ENCODE data around the gene NSUN2.

Gene NSUN2

DNA sequence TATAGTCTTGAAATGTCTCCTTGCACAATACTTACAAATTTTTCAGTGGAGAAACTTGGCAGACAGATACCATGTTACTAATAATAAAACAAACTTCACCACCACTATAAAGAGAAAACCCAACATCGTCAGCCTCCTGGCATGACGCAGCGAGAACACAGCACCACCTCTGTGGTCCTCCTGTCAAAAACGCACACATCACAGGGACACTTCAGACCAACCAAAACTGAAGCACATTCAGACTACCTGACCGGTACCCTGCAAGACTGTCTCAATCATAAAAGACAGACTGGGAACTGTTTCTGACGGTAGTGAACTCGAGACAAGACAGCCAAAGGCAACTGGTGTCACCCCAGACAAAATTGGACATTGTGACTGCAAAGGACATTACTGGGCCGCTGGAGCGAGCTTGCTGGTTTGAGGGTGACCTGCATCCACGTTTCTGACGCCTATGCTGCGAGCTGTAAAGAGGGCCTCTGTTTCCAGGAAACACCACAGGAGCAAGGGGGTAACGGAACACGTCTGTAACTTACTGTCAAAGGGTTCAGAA lies 34.4 kb downstream of the NSUN2 start:
- TF ChIP-seq, protein P1, sequence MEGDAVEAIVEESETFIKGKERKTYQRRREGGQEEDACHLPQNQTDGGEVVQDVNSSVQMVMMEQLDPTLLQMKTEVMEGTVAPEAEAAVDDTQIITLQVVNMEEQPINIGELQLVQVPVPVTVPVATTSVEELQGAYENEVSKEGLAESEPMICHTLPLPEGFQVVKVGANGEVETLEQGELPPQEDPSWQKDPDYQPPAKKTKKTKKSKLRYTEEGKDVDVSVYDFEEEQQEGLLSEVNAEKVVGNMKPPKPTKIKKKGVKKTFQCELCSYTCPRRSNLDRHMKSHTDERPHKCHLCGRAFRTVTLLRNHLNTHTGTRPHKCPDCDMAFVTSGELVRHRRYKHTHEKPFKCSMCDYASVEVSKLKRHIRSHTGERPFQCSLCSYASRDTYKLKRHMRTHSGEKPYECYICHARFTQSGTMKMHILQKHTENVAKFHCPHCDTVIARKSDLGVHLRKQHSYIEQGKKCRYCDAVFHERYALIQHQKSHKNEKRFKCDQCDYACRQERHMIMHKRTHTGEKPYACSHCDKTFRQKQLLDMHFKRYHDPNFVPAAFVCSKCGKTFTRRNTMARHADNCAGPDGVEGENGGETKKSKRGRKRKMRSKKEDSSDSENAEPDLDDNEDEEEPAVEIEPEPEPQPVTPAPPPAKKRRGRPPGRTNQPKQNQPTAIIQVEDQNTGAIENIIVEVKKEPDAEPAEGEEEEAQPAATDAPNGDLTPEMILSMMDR (IDR thresholded peaks at IDR 0.05; ENCODE audit: low read depth, low read length): no peak
- no peak overlapping the region for H3K4me3 ChIP-seq (ENCODE audit: low read depth, low read length)

DNA sequence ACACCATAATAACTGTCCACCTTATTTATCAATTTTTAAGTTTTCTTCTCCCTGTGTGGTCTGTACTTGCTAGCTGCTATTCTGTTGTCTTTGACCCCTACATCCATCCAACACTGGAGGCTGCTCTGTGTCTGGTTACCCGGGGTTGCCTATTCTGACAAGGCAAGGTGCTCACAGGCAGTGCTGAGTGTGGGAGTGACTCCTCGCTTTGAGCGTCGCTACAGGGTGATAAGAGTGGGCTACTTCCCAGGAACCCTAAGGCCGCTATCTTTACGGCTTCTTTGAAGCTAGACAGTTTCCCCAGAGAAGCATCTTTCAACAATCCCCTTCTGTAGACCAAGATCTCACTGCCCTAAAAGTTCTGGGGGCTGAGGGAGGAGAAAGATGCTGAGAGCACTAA lies 35.3 kb downstream of the NSUN2 start:
- no peak overlapping the region for H3K4me3 ChIP-seq (ENCODE audit: low read depth, low read length)
- TF ChIP-seq, protein P1 (IDR thresholded peaks at IDR 0.05; ENCODE audit: low read depth, low read length): no peak

DNA sequence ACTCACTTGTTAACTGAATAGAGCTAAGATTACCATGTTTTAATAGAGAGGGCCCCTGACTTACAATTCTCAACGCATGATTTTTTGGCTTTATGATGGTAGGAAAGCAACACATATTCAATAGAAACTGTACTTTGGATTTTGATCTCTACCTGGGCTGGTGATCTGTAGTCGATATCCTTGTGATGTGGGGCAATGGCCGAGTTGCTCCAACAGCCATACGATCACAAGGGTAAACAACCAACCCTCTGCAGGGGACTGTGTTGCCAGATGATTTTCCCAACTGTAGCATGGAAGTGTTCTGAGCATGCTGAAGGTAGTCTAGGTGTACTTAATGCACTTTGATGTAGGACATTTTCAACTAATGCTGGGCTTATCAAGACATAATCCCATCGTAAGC lies 36.5 kb downstream of the NSUN2 start:
- TF ChIP-seq, protein P1 (IDR thresholded peaks at IDR 0.05; ENCODE audit: low read depth, low read length): no peak

DNA sequence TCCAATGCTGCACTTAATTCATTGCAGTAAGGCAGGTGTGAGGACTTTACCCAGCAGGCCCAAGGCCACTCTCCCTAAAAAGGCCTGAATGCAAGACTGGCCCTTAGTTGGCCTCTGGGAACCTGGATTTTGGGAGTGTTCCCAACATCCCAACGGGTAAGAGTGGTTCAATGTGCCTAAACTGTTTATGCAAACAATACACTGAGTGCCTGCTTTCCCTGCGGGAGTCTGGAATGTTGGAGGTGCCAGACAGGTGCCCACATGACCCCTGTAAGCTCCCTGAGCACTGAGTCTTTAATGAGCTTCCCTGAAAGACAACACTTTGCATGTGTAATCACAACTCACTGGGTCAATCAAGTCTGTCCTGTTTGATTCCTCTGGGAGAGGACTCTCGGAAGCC lies 37.4 kb downstream of the NSUN2 start:
- TF ChIP-seq, protein P1 (IDR thresholded peaks at IDR 0.05; ENCODE audit: low read depth, low read length): no peak
- H3K4me3 ChIP-seq (ENCODE audit: low read depth, low read length): no peak overlapping the region

More for the DNA sequence above, 36.5 kb downstream of the NSUN2 start:
- H3K4me3 ChIP-seq (ENCODE audit: low read depth, low read length): no peak overlapping the region

DNA sequence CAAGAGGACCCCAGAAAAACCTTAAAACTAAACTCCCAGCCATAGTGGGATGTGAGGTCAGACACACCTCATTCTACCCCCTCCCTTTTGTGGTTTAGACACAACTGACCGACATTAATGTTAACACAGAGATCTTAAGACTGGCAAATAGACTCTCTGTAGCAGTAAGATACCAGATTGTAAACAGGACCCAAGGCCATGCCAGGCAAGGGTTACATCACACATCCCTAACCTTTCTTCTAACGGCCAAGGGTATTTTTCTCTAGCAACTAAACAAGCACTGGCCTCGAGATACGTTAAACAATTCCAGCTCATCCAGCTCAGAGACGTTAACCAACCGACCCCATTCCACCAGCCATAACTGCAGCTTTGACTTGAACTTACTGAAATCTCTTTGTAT lies 38.8 kb downstream of the NSUN2 start:
- H3K4me3 ChIP-seq (ENCODE audit: low read depth, low read length): no peak overlapping the region
- TF ChIP-seq, protein P1 (IDR thresholded peaks at IDR 0.05; ENCODE audit: low read depth, low read length): no peak

DNA sequence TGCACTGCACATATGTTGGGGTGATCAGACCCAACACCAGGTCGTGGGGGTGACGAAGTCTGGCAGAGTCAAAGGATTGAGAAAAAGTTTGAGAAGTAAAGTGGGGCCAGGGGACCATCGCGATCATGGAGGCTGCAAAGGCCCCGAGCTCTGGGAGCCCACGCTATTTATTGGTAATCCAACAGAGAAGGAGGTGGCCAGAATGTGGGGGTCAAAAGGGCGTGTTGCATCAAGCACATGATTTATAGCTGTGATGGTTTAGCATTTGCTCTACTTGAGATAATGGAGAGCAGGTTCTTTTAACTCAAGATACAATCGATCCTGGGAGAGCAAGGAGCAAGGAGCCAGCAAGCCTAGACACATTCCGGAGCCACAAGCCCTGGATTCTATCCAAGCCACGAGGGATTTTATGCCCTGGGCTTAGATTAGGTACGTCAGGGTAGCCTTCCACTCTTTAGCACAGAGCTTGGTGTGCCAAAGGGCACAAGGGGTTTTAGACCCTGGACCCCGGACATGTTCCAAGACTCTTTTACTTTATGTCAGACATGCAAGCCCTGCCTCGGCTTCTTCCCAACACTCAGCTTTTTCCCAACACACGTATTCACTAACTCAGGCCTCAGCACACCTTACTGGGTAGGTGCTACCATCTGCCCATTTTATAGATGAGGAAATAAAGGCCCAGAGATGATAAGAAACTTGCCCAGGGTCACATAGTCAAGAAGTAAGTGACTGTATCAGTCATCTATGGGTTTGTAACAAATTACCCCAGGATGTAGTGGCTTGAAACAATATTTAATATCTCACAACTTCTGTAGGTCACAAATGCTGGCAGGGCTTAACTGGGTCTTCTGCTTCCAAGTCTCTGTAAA lies 39.5 kb downstream of the NSUN2 start:
- TF ChIP-seq, protein P1 (IDR thresholded peaks at IDR 0.05; ENCODE audit: low read depth, low read length): no peak
- no peak overlapping the region for H3K4me3 ChIP-seq (ENCODE audit: low read depth, low read length)

DNA sequence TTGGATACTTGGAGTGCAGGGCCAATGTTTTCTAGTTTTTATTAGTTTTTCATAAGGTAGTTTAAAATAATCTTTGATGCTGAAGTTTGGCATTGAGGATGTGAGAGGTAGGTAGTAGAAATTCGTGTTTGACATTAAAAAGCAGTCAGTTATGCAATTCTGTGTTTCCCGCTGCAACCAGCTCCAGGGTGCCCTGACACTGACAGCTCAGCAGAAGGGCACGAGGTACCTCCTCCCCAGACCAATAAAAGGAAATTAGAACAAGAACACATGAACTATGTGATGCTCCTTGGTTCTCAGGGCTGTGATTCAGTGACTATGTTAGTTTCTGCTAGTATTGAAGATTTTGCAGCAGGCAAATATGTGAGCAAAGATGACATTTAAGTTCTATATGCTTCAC lies 40.2 kb downstream of the NSUN2 start:
- TF ChIP-seq, protein P1 (IDR thresholded peaks at IDR 0.05; ENCODE audit: low read depth, low read length): no peak

More for the DNA sequence above, 40.2 kb downstream of the NSUN2 start:
- no peak overlapping the region for H3K4me3 ChIP-seq (ENCODE audit: low read depth, low read length)
